GM21447 (cell line): ENCODE results near the gene MUS81.

Experiments used
- ATAC-seq: cut with Tn5 transposase; IDR thresholded peaks from one replicate; pipeline ENCODE4 v1.9.1; 2021; ENCODE audit not compliant: unreplicated experiment

The MUS81 gene

GRCh38 chr11:65871811-65872548, 11.7 kb downstream of the MUS81 start:
- no peak for ATAC-seq

GRCh38 chr11:65872586-65873317, 12.5 kb downstream of the MUS81 start, which contains the start of gene EFEMP2:
EFEMP2 (minus strand) TSS chr11:65872800; CDS start chr11:65872354, 446 bp downstream.
- ATAC-seq, result no peak

DNA sequence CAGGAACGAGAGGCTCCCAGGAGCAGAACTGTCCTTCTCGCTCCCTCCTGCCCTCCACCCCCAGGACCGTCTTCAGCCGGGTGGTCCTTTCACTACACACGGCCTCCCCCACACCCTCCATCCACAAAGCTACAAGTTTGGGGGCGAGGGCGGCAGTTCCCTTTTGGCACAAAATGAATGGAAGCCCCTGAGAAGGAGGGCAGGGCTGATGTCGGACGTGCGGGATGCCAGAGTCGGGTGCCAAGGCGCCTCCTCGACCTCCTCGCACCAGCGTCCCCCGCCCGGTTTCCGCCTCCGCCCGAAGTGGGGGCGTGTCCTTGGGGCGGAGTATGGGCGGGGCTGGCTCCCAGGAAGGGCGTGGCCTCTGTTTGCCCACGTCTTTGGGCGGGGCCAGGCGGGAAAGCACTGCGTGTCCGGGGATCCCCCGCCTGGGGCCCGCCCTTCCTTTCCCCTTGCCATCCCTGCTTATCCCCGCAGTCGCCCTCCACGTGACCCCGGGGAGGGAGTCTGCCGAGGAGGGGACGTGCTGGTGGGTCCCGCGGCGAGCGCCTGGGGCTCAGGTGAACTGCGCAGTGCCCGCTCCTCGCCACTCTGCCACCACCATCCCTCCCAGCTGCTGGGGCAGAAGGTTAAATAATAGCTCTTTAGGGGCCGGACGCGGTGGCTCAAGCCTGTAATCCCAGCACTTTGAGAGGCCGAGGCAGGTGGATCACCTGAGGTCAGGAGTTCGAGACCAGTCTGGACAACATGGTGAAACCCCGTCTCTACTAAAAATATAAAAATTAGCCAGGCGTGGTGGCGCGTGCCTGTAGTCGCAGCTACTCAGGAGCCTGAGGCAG, 13.3 kb downstream of the MUS81 start:
- peak; percentile 73 for ATAC-seq

DNA sequence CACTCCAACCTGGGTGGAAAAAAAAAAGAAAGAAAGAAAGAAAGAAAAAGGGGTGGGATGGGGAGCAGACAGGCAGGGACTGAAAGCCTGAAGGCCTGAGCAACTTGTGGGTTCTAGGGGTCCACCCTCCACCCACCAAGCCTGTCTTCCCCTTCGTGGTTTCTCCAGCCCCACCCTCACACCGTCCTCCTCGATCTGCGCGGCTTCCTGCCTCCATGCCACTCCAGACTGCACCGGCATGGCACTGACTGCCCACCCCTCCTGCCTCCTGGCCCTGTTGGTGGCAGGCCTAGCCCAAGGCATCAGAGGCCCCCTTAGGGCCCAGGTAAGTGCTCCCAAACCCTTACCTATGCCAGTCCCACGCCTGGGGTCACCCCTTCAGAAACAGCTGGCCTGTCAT, 19.4 kb downstream of the MUS81 start, which contains the start of gene CTSW:
CTSW (plus strand) TSS at position 221 of the 400 bp plus-strand sequence; CDS start at position 239, 18 bp downstream.
- ATAC-seq, result no peak

- no peak for ATAC-seq
Measured at GRCh38 chr11:65880027-65880426, 19.8 kb downstream of the MUS81 start.

GRCh38 chr11:65880844-65881421, 20.7 kb downstream of the MUS81 start:
- no peak for ATAC-seq

DNA sequence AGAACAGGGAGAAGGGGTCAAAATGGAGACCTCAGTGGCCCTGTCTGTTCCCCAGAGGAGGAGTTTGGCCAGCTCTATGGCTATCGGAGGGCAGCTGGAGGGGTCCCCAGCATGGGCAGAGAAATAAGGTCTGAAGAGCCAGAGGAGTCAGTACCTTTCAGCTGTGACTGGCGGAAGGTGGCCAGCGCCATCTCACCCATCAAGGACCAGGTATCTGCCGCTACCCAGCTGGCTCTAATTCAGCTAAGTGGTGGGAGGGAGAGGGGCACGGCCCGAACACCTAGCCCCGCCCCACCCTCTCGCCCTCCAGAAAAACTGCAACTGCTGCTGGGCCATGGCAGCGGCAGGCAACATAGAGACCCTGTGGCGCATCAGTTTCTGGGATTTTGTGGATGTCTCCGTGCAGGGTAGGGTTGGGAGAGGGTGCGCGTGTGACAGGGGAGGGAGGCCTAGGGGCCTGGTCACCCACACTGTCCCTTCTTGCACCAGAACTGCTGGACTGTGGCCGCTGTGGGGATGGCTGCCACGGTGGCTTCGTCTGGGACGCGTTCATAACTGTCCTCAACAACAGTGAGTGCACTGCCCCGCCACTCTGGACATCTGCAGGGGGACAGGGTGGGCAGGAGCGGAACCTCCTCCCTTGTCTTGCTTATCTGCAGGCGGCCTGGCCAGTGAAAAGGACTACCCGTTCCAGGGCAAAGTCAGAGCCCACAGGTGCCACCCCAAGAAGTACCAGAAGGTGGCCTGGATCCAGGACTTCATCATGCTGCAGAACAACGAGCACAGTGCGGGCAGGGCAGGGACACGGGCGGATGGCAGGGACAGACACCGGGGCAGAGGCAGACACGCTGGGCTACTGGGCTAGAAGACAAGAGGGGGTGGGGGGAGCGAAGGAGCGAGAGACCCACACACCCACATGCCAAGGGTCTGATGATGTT, 22.2 kb downstream of the MUS81 start:
- no peak for ATAC-seq

- no peak for ATAC-seq
Measured at GRCh38 chr11:65883058-65883761, 23.0 kb downstream of the MUS81 start.

GRCh38 chr11:65883786-65884715, 23.8 kb downstream of the MUS81 start:
- ATAC-seq, result no peak

DNA sequence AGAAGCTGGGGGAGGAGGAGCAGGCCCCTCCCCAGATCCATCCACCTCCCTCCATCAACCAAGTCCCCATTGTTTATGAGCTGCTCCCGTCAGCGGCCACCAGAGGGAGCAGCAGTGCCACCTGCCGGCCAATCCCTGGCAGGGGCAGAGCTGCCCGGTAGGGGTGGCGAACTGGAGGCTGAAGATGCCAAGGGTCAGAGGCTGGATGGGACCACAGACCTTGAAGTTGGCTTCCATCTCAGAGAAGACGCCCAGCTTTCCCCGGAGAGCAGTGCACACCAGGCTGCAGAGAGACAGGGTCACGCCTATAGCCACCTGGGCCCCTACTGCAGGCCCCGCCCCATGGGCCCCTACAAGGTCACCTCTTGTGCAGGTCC, 24.5 kb downstream of the MUS81 start:
- no peak for ATAC-seq

DNA sequence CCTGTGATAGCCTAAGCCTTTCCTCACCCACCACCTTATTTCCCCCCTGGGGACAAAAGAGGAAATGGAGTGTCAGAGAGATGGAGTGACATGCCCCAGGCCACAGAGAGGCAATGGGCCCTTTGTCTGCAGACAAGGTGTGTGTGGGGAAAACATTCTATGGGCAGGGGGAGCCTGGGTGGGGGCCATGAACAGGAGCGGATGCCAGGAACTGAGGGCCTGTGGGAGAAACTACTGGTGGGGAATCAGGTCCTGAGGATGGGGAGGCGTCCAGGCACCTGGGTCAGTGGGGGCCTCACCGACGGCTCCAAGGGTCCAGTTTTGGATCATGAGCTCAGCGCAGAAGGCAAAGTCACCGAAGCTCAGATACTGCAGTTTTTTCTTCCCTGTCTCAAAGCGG, 25.0 kb downstream of the MUS81 start:
- no peak for ATAC-seq

DNA sequence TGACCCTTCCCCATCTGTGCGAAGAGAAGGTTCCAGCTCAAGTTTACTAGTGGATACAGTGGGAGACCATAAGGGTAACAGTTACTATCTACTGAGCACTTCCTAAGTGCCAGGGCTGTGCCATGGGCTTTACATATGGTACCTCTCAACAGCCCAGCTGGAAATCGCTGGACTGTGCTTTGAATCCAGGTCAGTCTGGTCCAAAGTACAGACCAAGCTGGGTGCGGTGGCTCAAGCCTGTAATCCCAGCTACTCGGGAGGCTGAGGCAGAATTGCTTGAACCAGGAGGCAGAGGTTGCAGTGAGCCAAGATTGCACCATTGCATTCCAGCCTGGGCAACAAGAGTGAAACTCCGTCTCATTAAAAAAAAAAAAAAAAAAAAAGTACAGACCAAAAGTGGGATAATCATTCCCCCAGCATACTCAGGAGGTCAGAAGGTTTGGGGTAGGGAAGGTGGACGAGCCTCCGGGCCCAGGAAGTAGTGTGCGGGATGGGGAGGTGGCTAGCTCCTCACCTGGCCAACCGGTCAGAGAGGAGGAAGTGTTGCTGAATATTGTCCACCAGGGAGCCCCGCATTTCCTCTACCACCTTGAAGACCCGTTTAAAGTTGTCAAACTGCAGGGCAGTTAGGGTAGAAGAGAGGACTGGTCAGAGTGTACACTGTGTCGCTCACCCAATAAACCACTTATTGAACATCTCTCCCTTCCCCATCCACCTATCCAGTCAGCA, 25.7 kb downstream of the MUS81 start:
- no peak for ATAC-seq

- no peak for ATAC-seq
Measured at GRCh38 chr11:65886826-65887722, 26.8 kb downstream of the MUS81 start.

- peak; percentile 1 for ATAC-seq
Measured at GRCh38 chr11:65887723-65888162, 27.5 kb downstream of the MUS81 start.

DNA sequence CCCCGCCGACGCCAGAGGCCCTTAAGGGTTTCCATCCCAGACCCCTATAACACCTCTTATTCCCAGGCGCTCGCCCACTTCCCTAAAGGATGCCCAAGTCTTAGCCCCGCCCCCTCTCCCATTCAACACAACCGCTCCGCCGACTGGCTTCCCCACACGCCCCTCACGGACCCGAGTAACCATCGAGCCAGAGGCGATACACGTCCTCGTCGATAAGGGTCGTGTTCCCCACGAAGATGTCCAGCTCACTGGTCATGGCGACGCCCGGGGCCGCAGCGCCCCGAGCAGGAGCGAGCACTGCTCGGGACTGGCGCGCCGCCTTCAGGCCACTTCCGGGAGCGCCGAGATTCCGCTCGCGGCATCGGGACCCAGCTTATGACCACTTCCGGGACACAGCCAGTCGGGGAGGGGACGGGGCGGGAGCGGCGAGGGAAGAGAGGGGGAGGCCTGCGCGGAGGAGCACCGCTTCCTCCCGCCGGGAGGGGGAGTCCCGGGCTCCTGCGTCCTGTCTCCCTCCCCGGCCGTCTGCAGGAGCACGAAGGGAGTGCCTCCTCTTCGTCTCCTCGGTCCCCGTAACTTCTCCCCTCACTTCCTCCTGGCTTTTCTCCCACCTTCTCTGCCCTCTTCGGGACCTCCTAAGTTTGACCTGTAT, 28.1 kb downstream of the MUS81 start, which contains the start of gene FIBP:
FIBP (minus strand) TSS at position 309 of the 652 bp plus-strand sequence; CDS start at position 256, 53 bp downstream.
- ATAC-seq, result peak; percentile 41
